GM19395 (cell line): ENCODE measurements around the gene PIK3CB.

Experiments
- ATAC-seq: cut with Tn5 transposase; IDR thresholded peaks from one replicate; pipeline ENCODE4 v1.9.1; 2021; ENCODE audit warnings: mild to moderate bottlenecking, moderate library complexity; ENCODE audit not compliant: unreplicated experiment

The PIK3CB gene

GRCh38 chr3:138768125-138768524, 66.6 kb downstream of the PIK3CB start:
- no peak for ATAC-seq

GRCh38 chr3:138767498-138768104, 67.1 kb downstream of the PIK3CB start:
- no peak for ATAC-seq

GRCh38 chr3:138761002-138761401, 73.7 kb downstream of the PIK3CB start:
- no peak for ATAC-seq

- ATAC-seq, result no peak
These were observed 86.5 kb downstream of the PIK3CB start for GRCh38 chr3:138748190-138748589.

- ATAC-seq, result no peak
These were observed 87.5 kb downstream of the PIK3CB start for GRCh38 chr3:138747225-138747624.

- ATAC-seq, result no peak
These were observed 94.7 kb downstream of the PIK3CB start for GRCh38 chr3:138740072-138740471.

GRCh38 chr3:138732456-138732855, 102.3 kb downstream of the PIK3CB start:
- no peak for ATAC-seq

GRCh38 chr3:138726946-138727730, 107.6 kb downstream of the PIK3CB start:
- ATAC-seq, result no peak

GRCh38 chr3:138726042-138726441, 108.7 kb downstream of the PIK3CB start:
- peak; percentile 65 for ATAC-seq

- ATAC-seq, result no peak
These were observed 109.6 kb downstream of the PIK3CB start for GRCh38 chr3:138725116-138725515.

GRCh38 chr3:138724443-138724842, 110.3 kb downstream of the PIK3CB start:
- ATAC-seq, result no peak

- ATAC-seq, result no peak
These were observed 115.9 kb downstream of the PIK3CB start for GRCh38 chr3:138718849-138719248.

GRCh38 chr3:138717348-138717747, 117.4 kb downstream of the PIK3CB start:
- ATAC-seq, result peak; percentile 86

GRCh38 chr3:138712086-138712485, 122.6 kb downstream of the PIK3CB start:
- no peak for ATAC-seq

GRCh38 chr3:138705675-138706074, 129.1 kb downstream of the PIK3CB start:
- ATAC-seq, result no peak

GRCh38 chr3:138696666-138697370, 137.9 kb downstream of the PIK3CB start:
- ATAC-seq, result no peak

- no peak for ATAC-seq
These were observed 140.3 kb downstream of the PIK3CB start for GRCh38 chr3:138694287-138695007.

- ATAC-seq, result no peak
These were observed 142.6 kb downstream of the PIK3CB start for GRCh38 chr3:138692152-138692551.

GRCh38 chr3:138691351-138691750, 143.4 kb downstream of the PIK3CB start:
- no peak for ATAC-seq

GRCh38 chr3:138690036-138690435, 144.7 kb downstream of the PIK3CB start:
- ATAC-seq, result no peak

- no peak for ATAC-seq
These were observed 145.8 kb downstream of the PIK3CB start for GRCh38 chr3:138688871-138689299.
